Peyer's patch (tissue), 4 donors: ENCODE data around the gene ANTXR1. TPM values are rescaled to one million over a fixed set of nuclear protein-coding genes. Genes with fewer than 3 reads are reported as not detected.

ENCODE experiments used
- DNase-seq, 3 donors: peaks; one replicate each; pipeline ENCODE4 v3.0.0-alpha.2; 2017 to 2019
- H3K27ac ChIP-seq, 4 donors: fragments of 200-600 bp; sonication (generic); one replicate each; pipeline ENCODE4 v1.5.1; 2016 to 2019
- H3K27me3 ChIP-seq, 2 donors: fragments of 200-600 bp; sonication (generic); one replicate each; pipeline ENCODE4 v1.5.1; 2019
- H3K36me3 ChIP-seq, 3 donors: fragments of 200-600 bp; sonication (generic); one replicate each; pipeline ENCODE4 v1.5.1; 2016 to 2019
- H3K4me1 ChIP-seq, 4 donors: fragments of 200-600 bp; sonication (generic); one replicate each; pipeline ENCODE4 v1.5.1; 2016 to 2019
- H3K4me3 ChIP-seq, 4 donors: fragments of 200-600 bp; sonication (generic); 1 replicate in 3 of 4; 2 replicates in 1 of 4; pipeline ENCODE4 v1.5.1; 2016 to 2019; ENCODE audit warnings: mild to moderate bottlenecking in 1 of 4
- H3K9me3 ChIP-seq, 4 donors: fragments of 200-600 bp; sonication (generic); one replicate each; pipeline ENCODE4 v1.5.1; 2016 to 2019; ENCODE audit warnings: mild to moderate bottlenecking in 1 of 4
- CTCF ChIP-seq, 6 experiments: fragments of 450-650 bp in 4 of 6; fragments of 200-600 bp in 2 of 6; sonication (generic) in 1 of 6; IDR thresholded peaks; one replicate each; pipeline ENCODE4 v1.5.1; 2017 to 2019; ENCODE audit warnings: antibody characterized with exemption in 6 of 6, mild to moderate bottlenecking in 3 of 6, moderate library complexity in 1 of 6
- POLR2A ChIP-seq, 2 donors: fragments of 450-650 bp; IDR thresholded peaks; one replicate each; pipeline ENCODE4 v1.5.1; 2017; ENCODE audit warnings: antibody characterized with exemption in 2 of 2, mild to moderate bottlenecking in 2 of 2, moderate library complexity in 2 of 2
- total RNA-seq, 4 donors: library from RNA; depleted of rRNA; stranded (reverse); fragments of >200 nt; gene quantifications; one replicate each; pipeline ENCODE4 v1.1.0, GENCODE V29; 2016

ANTXR1 gene
- total RNA-seq, 4 donors from 2014 or later: 5.4 to 39.6 (median 25.0) TPM

- no peak for DNase-seq
- TF ChIP-seq CTCF (IDR thresholded peaks at IDR 0.05) (no peak), POLR2A (IDR thresholded peaks at IDR 0.05) (no peak)
- peaks cover 0 to 8% (median 3%) of the 10 kb centered on the region in 4 donors for H3K4me1 ChIP-seq
Observed at GRCh38 chr2:69059731-69060290, 46.8 kb downstream of the ANTXR1 start.

GRCh38 chr2:69060938-69061501 is 48.0 kb downstream of the ANTXR1 start:
- H3K27ac ChIP-seq: no peak overlapping the region
- no peak for DNase-seq

More at GRCh38 chr2:69059731-69060290, 46.8 kb downstream of the ANTXR1 start:
- Histone ChIP-seq H3K9me3 (no peaks in the 10 kb centered on the region), H3K4me3 (no peak overlapping the region), H3K36me3 (no peaks in the 10 kb centered on the region), H3K27ac (no peak overlapping the region), H3K27me3 (no peaks in the 10 kb centered on the region)

GRCh38 chr2:69061525-69061924 is 48.5 kb downstream of the ANTXR1 start:
- no peak for DNase-seq
- Histone ChIP-seq H3K27me3 (no peaks in the 10 kb centered on the region), H3K27ac (no peak overlapping the region), H3K9me3 (no peaks in the 10 kb centered on the region), H3K4me3 (no peak overlapping the region), H3K36me3 (no peaks in the 10 kb centered on the region), H3K4me1 (peaks cover 0 to 8% (median 3%) of the 10 kb centered on the region in 4 donors)
- TF ChIP-seq CTCF (IDR thresholded peaks at IDR 0.05): no peak

More at GRCh38 chr2:69060938-69061501, 48.0 kb downstream of the ANTXR1 start:
- no peak overlapping the region for H3K4me3 ChIP-seq
- peaks cover 0 to 8% (median 3%) of the 10 kb centered on the region in 4 donors for H3K4me1 ChIP-seq
- H3K36me3 ChIP-seq: no peaks in the 10 kb centered on the region
- TF ChIP-seq CTCF (IDR thresholded peaks at IDR 0.05): no peak
- TF ChIP-seq POLR2A (IDR thresholded peaks at IDR 0.05): no peak
- H3K9me3 ChIP-seq: no peaks in the 10 kb centered on the region
- no peaks in the 10 kb centered on the region for H3K27me3 ChIP-seq

GRCh38 chr2:69062307-69062962 is 49.5 kb downstream of the ANTXR1 start:
- Histone ChIP-seq H3K27me3 (no peaks in the 10 kb centered on the region), H3K9me3 (no peaks in the 10 kb centered on the region), H3K4me3 (no peak overlapping the region), H3K36me3 (no peaks in the 10 kb centered on the region), H3K4me1 (peaks cover 0 to 8% (median 3%) of the 10 kb centered on the region in 4 donors), H3K27ac (no peak overlapping the region)
- no peak for TF ChIP-seq POLR2A (IDR thresholded peaks at IDR 0.05)
- no peak for TF ChIP-seq CTCF (IDR thresholded peaks at IDR 0.05)
- peak in 1 of 3 donors; percentile 51 for DNase-seq

- Histone ChIP-seq H3K27me3 (no peaks in the 10 kb centered on the region), H3K27ac (no peak overlapping the region), H3K36me3 (no peaks in the 10 kb centered on the region), H3K4me3 (no peak overlapping the region), H3K4me1 (peaks cover 0 to 8% (median 3%) of the 10 kb centered on the region in 4 donors), H3K9me3 (no peaks in the 10 kb centered on the region)
- DNase-seq: no peak
- TF ChIP-seq CTCF (IDR thresholded peaks at IDR 0.05) (no peak), POLR2A (IDR thresholded peaks at IDR 0.05) (no peak)
Observed at GRCh38 chr2:69065735-69066336, 52.9 kb downstream of the ANTXR1 start.
